SKM-1 treated with dmso at 0.1 percent for 144 hours (cell line): ENCODE results near the gene DCAF6.
"Not testable (repeated sequence)": the region's sequence is repeated elsewhere in the genome, so short reads cannot be mapped to it uniquely, and the experiment has no call there.

Source experiments
- DNase-seq: peaks from one replicate; lab custom pipeline; 2025; ENCODE audit not compliant: unreplicated experiment; lab: John Stamatoyannopoulos, UW

DCAF6 gene

DNA sequence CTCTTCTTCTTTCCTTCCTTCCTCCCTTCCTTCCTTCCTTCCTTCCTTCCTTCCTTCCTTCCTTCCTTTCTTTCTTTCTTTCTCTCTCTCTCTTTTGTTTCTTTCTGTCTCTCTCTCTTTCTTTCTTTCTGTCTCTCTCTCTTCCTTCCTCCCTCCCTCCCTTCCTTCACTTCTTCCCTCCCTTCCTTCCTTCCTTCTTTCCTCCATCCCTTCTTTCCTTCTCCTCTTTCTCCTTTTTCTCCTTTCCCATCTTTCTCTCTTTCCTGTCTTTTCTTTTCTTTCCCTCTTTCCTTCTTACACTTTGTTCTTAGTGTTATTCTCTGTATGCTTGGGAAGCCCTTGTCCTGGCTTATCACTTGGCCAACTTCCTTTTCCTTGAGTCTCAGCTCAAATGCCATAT is 72.8 kb downstream of the DCAF6 start:
- DNase-seq, result no peak

DNA sequence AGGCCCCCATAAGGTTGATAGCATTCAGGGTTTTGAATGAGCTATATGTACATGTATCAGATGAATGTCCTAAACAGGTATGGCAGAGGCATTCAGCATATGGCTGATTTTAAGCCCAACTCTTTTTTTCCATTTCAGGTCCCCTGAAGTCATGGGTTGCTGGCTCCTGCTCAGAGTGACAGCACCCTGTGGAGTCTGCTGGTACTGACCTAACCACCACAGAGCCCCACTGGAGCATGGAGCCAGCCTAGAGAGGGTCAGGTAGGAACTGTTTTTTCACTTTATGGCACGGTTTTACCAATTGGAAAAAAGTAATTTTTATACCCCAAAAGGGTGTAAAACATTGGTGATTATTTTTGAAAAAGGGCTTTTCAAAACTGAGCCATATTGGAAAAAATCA is 82.9 kb downstream of the DCAF6 start:
- no peak for DNase-seq

DNA sequence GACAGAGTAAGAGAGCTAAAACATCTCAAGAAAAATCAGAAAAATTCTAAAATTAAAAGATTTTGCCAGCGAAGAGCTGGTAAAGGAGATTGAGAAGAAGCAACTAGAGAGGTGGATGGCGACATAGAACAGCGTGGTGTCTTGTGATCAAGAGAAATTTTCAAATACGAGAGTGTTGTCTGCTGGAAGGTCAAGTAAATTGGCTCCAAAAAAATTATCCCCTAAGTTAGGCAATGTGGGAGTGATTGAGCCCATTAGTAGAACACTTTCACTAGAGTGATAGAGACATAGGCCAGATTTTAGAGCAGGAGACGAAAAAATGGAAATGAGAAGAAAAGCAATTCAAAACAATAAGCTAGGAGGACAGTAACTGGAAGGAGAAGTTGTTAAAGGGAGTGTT is 94.7 kb downstream of the DCAF6 start:
- DNase-seq, result no peak

- DNase-seq, result no peak
These were observed 95.1 kb downstream of the DCAF6 start for GRCh38 chr1:168031627-168032026.

GRCh38 chr1:168032029-168032428 is 95.5 kb downstream of the DCAF6 start:
- no peak for DNase-seq

- no peak for DNase-seq
These were observed 98.9 kb downstream of the DCAF6 start for GRCh38 chr1:168035345-168035744.

DNA sequence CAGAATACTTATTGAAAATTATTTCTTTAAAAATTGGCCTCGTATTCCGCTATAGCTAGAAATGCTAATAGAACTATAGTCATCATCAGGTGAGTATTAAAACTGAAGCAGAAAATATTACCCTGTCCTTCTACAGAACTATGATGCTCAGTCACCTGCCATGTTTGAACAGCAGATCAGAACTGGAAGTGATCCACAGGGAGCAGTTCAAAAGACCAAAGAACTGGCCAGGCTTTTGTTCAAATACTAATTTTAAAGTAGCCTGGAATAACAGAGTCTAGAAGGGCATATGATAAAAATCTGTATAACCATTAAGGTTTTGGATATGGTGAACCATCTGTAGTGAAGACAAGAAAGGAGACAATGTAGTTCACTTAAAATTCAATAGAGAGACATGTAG is 105.9 kb downstream of the DCAF6 start:
- no peak for DNase-seq

DNA sequence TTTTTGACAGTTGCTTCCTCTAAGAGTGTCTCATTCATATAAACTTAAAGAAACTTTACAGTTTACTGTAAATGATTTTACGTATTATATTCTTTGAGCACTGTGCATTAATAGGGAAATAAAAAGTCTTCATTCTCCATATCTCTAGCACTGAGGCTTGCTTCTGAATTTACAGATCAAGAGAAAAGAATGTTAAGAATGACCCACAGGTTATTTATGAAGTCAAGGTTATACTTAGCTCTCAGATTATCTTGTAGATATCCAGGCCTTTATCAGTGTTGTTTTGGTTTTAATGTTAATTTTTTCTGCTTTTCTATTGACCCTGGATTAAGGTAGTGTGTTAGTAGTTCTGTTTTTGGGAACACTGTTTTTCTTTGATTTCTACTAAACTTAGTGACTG is 108.8 kb downstream of the DCAF6 start:
- DNase-seq, result no peak

DNA sequence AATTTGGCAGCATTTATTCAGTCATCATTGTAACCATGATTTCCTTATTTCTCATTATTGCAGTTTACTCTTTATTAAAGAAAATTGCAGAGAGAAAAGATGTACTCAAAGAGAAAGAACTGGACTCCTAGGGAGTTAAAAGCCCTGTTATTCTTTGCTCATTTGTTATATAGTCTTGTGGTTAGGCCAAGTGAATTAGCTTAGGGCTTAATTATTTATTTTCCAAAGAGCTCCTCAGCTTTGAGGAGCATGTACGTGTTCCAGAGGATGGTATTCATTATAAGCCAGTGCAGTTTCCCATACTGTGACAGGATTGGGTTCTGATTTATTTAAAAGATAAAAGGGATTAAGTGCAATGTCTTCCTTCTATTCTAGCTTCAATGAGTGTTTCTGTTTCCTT is 113.8 kb downstream of the DCAF6 start:
- no peak for DNase-seq

DNA sequence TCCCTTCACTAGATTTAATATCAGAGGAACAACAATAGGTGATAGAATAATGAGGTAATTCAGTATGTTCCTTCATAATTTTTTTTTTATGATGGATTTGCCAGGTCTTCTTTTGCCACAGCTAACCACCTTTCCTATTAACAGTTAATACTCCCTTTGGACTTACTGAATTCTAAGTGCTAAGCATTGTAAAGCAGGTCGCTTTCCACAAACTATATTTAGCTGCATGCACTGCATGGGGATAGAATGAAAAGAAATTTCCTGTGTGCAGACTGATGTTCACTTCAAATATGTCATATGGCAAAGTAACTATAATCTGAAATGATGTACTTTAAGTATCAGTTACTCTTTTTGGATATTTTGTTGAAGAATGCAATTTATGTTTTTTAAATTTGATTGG is 114.4 kb downstream of the DCAF6 start:
- no peak for DNase-seq

GRCh38 chr1:168053681-168054080 is 117.2 kb downstream of the DCAF6 start:
- no peak for DNase-seq

DNA sequence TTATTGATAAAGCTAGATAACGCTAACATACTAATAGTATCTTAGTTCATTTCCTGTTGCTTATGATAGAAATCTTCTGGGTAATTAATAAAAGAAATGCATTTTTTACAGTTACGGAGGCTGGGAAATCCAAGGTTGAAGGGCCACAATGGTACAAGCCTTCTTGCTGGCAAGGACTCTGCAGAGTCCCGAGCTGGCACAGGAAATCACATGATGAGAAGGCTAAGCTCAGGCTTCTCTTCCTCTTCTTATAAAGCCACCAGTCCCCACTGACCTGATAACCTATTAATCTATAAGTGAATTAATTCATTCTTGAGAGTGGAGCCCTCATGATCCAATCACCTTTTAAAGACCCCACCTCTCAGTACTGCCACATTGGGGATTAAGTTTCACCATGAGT is 117.6 kb downstream of the DCAF6 start:
- no peak for DNase-seq

GRCh38 chr1:168056152-168056551 is 119.7 kb downstream of the DCAF6 start:
- DNase-seq, result not testable (repeated sequence)

GRCh38 chr1:168057355-168057754 is 120.9 kb downstream of the DCAF6 start:
- DNase-seq, result no peak

DNA sequence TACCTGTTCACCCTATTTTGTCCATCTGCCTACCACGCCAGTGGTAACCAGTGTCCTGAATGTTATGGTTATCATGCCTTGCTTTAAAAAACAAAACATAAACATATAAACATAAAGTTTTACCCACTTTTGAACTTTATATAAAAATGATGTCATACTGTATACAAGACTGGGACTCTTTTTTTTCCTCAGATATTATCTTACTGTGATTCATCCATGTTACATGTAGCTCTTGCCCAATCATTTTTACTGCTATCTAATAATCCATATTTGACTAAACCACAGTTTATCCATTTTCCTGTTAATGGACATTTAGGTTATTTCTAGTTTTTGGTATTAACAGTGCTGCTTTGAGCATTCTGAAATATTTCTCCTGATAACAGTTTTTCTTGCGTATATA is 121.4 kb downstream of the DCAF6 start:
- DNase-seq, result no peak

DNA sequence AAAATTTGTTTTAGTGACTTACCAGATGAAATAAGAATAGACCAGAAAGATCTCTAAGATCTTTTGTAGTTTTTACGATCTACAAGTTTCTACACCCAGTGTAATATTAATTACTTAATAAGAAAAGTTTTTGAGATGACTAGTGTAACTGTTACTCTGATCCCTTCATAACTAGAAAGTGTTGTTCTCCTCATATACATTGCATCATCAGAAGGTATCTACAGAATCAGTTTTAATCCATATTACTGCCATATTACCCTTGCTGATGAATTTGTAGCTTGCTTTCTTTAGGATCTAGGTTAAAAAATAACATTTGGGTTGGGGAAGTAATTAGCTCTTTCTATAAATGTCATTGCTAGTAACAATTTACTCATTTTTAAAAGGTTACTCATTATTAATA is 127.7 kb downstream of the DCAF6 start:
- no peak for DNase-seq

DNA sequence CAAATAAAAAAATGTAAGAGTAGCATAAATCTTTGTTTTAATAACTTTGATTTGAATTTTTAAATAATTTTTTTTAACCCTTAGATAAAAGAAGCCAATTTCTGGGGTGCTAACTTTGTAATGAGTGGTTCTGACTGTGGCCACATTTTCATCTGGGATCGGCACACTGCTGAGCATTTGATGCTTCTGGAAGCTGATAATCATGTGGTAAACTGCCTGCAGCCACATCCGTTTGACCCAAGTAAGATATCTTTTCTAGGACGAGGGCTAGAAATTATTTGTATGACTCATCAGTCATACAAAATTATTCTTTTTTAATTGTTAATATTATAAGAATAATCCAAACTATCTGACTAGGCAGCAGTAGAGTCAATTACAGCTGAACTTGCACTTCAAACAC is 129.0 kb downstream of the DCAF6 start:
- DNase-seq, result no peak

GRCh38 chr1:168069384-168069783 is 132.9 kb downstream of the DCAF6 start:
- DNase-seq, result no peak

GRCh38 chr1:168079761-168080160 is 143.3 kb downstream of the DCAF6 start:
- no peak for DNase-seq

DNA sequence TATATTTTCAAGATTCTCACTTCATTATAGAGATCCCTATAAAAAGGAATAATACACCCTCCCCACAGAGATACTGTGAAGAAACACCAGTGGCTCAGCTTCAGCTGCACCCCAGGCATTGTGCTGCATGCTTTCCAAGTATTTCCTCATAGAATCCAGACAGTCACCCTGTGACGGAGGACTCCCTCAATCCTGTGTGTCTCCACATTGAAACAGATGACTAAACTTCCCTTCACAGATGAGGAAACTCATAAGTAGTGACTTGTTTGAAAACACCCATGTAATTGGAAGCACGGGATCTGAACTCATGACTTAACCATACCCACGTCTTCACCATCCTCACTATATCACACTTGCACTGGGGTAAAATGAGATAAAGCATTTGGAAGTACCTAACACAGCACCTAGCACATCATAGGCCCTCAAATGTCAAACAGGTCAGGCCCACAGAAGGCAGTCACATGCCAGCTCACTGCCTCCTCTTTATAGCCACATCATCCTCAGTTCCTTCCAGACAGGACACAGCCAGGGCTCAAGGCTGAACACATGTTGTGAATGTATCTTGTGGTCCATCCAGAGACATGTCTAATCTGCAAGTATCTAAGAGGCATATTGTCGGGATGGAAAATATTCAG is 145.0 kb downstream of the DCAF6 start:
- no peak for DNase-seq

DNA sequence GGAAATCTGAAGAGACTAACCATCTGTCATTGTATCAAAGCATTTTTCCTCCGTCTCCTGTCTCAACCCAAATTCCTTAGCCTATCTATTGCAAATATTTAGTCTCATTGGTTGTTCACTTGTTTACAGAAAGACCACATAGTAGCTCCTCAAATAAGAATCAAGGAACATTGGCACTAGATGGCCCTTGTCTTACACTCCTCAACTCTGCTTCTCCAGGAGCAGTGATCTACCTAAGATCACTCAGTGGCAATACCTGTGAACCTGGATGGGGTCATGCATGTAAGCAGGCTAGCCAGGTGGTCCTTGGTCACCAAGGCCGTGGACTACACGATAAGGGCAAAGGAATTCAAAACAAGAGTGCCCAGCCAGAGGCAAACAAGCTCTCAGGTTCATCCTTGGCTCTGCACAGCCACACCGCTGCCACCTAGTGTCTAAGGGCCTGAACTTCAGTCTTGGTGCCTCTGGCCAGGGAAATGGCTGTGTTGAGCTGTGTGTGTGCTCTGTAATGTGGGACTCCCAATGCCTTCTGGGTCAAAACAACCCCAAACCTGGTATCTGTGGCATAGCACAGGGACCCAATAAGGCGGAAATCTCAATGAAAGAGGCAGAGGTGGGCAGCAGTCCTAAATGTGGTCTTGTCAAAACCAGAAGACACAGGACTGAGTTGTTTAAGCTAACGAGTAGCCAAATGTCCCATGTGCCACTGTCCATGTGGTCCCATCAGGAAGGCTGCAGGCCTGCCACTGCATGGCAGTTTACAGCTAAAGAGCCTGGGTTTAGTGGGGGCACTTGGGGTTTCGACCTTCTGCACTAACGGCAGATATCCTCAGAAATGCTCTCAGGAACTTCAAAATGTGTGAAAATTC is 145.8 kb downstream of the DCAF6 start:
- DNase-seq, result peak; percentile 82

DNA sequence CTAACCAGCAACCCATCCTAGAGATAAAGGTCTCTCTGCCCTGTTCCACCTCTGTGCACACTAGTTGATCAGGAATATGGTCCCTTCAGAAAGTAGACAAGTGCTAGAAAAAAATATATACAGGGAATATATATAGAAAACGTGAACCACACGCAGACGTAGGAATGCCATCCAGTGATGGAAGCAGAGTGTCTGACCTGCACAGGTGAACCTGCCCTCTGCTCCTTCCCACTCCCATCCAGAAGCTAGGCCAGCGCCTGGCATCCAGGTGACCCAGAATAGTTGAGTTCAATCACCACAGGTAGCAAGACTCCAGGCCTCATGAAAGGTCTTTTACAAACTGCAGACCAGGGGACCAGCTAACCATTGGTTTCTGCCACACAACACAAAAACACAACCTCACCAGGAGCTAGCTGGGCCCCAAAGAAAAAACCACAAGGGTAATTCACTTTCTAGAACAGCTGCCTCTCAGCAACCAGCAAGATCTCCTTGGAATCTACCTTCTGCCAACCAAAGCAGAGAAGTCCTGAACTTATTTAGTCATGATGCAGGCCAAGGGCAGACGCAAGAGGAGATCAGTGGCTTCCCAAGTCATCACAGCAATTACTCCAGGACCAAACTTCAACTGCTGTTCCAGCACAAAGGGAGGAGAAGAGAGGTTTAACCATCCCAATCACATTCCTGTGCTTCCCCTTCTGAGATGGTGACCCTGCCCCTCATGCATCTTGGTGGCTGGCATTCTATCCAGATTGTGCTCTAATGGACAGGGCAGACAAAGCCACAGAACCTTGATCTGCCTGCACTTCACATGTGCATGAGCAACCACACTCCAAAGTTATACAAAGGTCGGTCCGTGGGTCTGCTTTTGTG is 147.2 kb downstream of the DCAF6 start:
- DNase-seq, result no peak
